Ureter (tissue), 1 donor: ENCODE results near the gene JARID2. TPM values are rescaled to one million over a fixed set of nuclear protein-coding genes. Genes with fewer than 3 reads are reported as not detected.
"Not testable (repeated sequence)": the region's sequence is repeated elsewhere in the genome, so short reads cannot be mapped to it uniquely, and the experiment has no call there.

ENCODE experiments used
- DNase-seq: peaks from one replicate; pipeline ENCODE4 v3.0.0-alpha.2; 2020; ENCODE audit warnings: low spot score
- total RNA-seq: library from RNA; stranded (reverse); gene quantifications from one replicate; pipeline ENCODE4 v1.2.4, GENCODE V29; 2023
- donor health status: DM: yes; HTN: yes; CAD: no.

Gene JARID2
- total RNA-seq, 1 donor from 2014 or later: 17.5 TPM

DNA sequence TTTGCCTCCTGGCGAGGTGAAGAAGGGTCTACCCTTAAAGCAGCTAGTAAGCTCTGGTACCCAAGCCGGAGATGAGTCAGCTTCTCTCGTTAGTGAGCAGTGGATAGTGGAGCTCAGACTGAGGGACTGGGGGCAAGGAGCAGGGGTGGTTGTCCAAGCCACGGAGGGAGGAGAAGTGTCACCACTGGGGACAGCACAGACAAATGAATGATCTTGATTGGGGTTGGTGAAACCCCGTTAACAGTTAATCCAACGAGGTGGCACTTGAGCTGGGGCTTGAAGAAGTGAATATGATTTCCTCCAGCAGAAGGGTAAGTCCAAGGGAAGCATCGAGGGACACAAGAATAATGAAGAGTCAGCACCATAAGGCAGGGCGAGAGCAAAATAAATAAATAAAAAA lies 43.0 kb downstream of the JARID2 start:
- no peak for DNase-seq

DNA sequence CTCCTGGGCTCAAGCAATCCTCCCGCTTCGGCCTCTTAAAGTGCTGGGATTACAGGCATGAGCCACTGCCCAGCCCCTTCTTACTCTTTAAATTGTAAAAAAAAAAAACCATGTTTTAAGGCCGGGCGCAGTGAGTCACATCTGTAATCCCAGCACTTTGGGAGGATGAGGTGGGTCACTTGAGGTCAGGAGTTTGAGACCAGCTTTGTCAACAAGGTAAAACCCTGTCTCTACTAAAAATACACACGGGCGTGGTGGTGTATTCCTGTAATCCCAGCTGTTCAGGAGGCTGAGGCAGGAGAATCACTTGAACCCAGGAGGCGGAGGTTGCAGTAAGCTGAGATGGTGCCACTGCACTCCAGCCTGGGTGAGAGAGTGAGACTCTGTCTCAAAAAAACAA lies 43.6 kb downstream of the JARID2 start:
- DNase-seq: not testable (repeated sequence)

DNA sequence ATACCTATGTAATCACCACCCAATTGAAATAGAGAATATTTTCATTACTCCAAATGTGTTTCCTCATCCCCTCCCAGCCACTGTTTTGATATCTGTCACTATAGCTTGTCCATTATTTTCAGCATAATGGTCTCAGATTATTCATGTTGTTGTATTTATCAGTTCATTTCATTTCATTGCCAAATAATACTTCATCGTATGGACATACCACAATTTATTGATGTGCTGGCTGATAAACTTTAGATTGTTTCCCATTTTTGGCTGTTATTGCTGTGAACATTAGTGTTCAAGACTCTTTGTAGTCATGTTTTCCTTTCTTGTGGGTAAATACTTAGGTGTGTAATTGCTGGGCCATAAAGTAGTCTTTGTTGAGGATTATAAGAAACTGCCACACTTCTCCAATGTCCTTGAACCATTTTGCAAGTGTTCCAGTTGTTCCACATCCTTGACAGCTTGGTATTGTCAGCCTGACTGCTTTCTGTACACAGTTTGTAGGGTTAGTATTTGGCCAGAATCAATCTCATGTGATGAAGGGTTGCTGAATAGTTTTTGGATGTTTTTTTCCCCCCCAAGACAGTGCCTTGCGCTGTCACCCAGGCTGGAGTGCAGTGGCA lies 44.3 kb downstream of the JARID2 start:
- DNase-seq: no peak

DNA sequence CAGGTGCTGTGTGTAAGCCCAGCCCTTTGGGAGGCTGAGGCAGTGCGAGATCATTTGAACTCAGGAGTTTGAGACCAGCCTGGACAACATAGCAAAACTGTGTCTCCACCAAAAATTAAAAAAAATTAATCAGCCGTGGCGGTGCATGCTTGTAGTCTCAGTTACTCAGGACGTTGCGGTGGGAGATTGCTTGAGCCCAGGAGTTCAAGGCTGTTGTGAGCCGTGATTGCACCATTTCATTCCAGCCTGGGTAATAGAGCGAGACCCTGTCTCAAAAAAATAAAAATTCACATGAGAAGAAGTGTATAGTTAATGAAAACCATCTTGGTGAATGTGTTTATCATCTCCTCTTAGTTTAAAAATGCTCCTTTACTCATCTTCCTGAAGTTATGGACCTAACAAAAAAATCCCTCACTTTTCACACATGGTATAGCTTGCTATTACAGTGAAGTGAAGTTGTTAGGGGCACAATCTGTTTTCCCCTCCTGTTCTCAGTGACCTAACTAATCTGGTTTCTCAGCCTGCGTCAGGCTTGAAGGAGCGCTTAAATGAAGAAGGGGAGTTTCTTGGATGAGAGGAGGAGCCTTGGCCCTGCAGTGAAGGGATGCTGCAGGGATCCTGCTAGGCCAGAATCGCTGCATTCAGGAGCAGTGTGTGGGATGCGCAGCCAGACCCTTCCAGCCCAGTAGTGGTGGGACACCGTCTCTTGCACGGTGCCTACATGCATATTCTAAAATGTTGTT lies 45.3 kb downstream of the JARID2 start:
- DNase-seq: no peak

DNA sequence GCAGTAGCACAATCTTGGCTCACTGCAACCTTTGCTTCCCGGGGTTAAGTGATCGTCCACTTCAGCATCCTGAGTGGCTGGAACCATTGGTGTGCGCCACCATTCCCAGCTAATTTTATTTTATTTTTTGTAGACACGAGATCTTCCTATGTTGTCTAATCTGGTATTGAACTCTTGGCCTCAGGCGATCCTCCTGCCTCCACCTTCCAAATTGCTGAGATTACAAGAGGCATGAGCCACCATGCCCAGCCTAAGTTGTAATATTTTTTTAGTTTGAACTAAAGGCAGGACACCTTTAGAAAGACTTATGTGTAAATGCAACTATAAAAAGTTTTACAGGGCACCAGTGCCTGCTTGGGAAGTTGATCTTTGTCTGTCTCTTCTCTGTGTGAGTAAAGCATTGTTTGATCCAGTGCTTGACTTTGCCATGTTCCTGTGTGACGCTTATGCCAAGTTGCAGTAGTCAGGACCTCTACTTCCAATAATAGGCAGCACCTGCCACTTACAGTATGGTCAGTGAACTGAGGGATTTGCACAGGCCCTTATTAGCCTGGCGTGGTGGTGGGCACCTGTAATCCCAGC lies 46.9 kb downstream of the JARID2 start:
- no peak for DNase-seq

DNA sequence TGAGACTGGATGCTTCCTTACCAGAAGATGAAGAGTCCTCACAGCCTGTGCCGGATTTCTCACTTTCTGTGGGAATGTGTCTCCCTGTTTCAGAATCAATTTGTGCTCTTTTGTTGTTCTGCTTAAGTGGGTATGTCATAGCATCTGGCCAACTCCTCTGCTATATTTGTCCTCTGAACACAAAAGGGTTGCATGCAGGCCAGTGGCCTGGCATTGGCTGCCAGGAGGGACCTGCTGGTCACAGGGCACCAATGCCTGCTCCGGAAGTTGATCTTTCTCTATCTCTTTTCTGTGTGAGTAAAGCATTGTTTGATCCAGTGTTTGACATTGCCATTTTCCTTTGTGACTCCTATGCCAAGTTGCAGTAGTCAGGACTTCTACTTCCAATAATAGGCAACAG lies 47.8 kb downstream of the JARID2 start:
- no peak for DNase-seq

DNA sequence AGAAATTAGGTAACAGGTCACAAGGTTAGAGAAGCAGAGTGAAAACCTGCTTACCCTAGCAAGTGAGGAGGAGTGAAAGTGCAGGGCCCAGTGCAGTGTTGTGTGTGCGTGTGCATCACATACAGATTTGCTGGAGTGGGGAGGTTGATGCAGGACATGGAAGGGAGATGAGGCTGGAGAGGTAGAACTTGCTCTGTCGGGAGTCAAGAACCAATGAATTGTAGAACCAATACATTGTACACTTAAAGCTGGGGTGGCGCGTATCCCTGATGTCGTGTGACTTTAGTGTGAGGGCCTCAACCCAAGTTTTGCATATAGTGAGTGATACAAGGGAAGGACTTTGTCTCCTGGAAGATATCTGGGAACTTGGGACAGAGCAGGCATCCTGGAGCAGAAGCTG lies 48.6 kb downstream of the JARID2 start:
- no peak for DNase-seq

DNA sequence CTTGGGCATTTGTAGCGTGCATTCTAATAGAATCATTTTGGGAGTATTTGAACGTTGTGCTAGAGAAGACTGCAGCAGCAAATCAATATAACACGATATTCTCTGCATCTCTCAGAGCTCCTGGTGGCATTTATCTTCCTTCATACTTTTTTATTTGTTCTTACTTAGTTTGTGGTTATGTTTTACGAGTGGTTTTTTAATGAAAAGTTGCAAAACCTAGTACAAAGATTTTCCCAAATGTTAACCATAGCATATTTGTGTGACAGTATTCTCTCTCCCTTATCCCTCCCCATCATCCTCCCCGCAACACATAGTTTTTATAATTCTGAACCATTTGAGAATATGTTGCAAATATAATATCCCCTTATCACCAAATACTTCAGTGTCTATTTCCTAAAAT lies 50.4 kb downstream of the JARID2 start:
- DNase-seq: no peak

DNA sequence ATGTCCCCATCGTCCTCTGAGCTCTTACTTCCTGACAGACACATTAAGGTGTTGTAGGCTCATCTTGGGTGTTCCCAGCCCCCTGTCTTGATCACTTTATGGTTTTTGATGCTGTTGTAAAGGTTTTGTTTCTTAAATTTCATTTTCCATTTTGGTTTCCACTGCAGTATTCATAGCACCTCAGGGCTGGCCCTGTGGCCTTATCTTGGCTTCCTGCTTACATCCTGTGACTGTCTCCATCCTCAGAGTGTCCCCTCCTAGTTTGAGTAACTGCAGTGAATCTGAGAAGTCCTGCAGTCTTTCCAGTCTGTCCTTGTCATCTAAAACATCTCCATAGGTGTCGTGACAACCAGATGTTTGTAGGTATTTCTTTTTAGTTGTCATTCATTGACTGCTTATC lies 50.9 kb downstream of the JARID2 start:
- no peak for DNase-seq

DNA sequence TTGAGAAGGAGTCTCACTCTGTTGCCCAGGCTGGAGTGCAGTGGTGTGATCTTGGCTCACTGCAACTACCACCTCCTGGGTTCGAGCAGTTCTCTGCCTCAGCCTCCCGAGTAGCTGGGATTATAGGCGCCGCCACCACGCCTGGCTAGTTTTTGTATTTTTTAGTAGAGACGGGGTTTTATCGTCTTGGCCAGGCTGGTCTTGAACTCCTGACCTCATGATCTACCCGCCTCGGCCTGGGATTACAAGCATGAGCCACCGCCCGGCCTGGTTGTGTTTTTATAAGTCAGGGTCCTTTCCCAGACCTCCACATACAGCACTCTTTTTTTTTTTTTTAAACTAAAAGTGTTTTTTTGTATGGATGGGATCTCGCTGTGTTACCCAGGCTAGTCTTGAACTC lies 51.3 kb downstream of the JARID2 start:
- not testable (repeated sequence) for DNase-seq

DNA sequence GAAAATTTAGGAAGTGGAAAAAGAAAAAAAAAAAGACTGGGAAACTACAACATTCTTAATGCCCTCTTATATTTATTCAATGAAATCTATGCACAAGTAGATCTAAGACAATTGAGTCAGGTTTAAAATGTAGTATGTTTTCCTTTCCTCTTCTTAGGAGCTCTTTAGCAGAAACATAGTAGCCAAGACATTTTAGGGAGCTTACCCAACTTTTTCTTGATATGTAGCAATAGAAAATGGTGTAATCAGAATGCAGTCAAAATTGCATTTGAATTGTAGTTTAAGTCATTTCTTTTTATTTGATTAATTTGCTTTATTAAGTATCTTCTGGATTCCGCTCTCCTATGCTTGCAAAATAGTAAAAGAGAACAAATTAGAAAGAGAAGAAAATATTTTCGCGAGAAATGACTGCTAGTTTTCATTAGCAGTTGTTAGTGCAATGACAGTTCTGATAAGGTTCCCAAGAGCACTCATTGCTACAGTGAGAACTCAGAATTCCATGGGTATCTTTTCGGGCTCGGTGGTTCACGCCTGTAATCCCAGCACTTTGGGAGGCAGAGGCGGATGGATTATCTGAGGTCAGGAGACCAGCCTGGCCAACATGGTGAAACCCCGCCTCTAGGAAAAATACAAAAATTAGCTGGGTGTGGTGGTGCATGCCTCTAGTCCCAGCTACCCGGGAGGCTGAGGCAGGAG lies 52.2 kb downstream of the JARID2 start:
- DNase-seq: no peak

DNA sequence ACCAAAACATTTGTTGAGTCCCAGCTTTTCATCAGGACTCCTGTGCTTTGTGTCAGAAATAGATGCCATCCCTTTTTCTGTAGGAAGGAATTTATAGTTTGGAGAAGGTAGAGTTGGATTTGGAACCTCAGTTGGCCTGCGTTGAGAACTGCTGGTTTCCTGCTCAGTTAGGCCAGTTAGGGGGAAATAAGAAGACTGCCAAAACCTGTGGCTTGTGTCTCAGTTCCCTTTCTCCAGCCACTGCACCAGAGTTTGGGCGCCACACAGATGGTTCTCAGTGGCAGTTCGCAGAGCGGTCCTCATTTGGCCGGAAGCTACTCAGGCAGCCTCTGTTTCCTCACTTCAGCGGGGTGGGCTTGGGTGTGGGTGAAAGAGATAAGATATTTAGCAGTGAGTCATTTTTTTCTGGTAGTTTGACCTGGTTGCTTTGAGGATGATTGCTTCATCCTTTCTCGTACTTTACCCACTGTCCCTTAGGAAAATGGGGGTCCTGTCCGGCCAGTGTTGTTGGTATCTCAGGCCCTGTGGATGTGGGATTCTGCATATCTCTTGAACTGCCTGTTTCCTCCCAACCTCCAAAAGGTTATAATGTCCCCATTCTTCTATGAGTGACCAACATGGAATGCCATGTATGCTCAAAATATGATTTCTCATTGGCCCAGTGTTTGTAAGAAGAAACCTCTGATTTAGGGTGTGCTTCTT lies 53.7 kb downstream of the JARID2 start:
- DNase-seq: no peak

DNA sequence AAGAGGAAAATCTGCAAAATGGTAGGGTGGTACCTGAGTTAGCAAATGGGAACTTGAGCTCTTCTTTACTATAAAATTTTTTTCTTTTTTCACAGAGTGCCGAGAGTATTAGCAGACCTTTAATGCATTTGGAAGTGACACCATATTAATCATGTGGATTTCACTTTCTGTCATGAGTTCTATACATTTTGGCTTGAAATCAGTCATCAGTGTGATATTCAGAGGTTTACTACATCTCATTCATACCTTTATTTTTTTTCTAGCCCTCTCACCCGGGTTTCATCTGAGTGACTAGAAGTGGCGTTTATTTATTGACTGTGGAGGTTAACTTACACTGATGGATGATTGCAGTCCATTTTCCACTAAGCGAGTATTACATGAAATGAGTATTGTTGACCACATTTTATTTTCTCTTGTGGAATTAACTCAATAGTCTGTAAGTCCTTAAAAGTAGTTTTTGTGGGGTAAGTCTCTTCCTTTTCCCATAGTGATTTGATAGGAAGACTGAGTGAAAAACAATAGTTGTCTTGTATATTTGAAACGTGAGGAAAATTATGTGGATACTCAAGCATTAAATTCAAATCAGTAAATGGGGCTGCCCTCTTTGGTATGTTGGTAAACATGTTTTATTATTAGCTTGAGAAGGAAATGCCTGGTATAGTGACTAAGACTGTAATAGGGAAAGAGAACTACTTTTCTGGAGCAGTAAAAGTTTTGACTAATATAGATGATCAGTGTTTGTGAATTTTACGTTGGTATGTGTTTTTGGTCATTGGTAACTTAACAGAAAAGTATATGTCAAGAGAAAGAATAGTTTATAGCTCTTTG lies 55.5 kb downstream of the JARID2 start:
- DNase-seq: no peak

DNA sequence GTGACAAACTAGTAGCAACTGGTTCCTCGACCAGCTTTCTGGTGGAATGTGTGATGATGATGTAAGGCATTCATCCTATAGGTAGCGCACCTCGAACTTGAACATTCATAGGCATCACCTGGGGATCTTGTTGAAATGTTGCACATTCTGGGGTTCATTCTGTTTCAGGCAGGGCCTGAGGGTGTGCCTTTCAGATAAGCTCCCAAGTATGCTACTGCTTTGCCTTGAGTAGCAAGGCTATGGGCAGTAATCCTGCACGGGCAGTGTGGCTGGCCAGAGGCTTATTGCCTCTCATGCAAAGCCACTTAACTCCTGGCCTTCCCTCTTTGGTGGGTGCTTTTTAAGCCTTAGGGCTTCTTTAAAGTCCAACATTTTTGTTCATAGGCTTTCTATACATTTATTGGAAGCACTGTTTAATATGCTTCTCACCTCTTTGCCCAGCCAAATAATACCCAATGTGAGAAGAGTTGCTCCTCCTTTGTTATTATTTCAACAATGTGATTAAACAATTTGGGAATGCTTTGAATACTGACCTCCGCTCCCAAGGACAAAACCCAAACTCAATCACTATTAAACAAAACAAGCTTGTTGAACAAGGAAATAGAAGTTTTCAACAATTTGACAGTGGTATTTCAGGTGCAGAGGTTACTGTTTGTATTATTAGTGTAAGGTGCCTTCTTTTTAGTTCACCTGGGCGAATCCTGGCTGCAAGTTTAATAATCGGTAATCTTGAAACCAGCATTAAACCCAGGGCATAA lies 57.5 kb downstream of the JARID2 start:
- no peak for DNase-seq

DNA sequence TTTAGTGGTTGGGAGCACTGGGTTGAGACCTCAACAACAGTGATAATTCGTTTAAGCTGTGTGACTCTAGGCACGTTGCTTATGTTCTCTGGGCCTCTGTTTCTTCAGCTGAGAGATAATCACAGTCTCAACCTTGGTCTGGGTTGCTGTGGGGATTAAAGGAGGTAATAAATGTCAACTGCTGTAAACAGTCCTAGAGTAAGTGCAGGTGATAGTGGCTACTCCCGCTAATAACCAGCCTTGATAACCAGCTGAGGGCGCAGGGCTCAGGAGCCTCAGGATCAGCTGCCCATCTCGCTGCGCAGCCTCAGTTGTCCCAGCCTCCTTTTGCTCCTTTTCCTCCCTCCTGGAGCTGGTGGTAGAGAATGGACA lies 58.0 kb downstream of the JARID2 start:
- no peak for DNase-seq

DNA sequence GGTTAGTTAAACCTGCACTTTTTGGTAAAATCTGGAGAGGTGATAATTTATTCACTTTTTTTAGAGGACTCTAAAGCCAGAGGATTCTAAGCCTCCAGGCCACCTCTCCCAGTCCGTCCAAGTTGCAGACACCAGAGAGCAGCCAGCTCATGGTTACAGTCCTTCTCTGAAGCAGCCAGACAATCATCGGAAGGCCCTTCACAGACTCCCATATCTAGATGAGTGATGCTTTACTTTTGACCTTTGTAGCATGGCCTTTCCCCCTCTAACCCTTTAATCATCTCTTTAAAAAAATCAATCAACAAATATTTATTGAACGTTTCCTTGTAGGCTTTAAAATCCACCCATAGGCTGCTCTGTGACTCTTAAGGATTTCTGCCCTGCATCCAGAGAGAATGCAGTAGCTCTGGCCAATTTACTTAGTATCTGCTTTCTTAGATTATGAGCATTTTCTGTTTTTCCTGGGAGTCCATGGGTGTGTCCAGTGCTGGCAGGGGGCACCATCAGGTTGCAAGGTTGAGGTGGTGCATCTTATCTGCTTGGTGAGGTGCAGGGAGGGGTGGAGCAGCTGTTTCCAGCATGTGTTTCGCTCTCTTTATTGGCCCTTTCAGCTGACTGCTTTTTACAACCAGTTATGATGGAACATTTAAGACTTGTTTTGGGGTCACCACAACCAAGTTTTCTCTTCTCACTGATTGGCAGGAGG lies 58.6 kb downstream of the JARID2 start:
- no peak for DNase-seq

DNA sequence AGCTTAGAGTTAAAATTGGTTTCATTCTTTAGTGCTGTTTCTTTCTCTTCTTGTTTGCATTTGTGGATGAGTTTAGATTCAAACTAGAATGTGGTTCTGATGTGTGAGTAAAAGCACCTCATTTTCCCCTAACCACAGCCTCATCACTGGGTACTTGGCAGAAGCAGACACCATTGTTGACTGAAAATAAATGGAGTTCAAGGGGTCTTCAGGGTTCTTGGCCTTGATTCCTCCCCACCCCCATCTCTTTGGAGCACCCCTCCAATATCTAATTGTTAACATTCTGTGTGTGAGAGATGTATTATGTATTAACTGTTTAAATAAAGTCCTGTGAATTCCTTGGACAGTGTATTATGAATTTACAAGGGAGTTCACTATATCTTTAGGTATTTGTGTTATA lies 59.6 kb downstream of the JARID2 start:
- DNase-seq: no peak

DNA sequence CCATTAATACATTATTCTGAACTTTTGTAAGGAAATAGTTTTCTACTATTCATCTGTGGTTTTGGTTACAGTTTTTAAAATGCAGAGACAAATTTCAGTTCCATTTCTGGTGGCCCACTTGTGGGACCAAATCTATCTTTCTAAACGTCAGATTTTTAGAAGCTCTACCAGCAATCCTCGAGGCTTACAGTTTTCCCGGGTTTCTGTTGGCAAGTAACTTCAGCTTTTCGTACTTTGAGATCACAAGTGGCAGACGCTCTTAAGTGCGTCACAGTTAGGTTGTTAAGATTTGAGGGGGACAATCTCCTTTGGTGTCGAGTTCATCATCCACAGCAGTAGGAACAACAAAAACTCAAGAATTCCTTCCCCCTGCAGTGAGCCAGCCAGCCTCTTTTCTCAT lies 60.0 kb downstream of the JARID2 start:
- DNase-seq: no peak

DNA sequence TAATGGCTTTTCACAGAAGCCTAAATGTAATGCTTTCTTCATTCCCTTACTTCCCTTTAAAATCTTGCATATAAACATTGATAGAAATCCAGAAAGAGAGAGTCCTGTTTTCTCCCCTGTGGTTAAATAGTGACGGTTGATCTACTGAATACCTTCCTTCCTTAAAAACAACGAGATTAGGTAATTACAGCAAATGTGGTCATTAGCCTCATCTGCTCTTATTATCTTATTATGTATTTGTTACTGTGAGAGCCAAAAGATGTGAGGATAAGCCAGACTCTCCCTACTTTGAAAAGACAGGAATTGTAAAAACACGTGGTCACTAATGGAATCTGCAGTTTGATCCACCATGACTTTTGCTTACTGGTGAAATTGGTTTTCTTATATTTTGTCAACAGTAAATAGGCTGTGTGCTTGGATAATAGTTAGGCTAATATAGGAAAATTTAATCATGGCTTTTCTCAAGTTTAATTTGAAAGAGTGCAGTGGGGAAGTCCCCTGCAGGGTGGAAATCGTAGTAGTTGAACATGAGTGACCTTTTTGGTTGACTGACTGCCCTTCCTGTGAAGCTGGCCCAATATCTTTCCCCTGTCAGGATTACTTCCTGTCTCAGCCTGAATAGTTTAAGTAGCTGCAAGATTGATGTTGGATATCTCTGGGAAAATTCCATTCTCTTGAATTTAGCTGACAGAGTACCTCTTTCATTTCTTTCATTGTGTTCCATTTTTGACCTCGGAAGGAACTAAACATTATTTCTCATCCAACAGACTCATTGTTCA lies 62.8 kb downstream of the JARID2 start:
- DNase-seq: no peak
